Activated CD8-positive, alpha-beta T cell treated with anti-CD3 and anti-CD28 coated beads for 36 hours (primary cell): Measurements from ENCODE around the gene APBB2. TPM values are rescaled to one million over a fixed set of nuclear protein-coding genes. Genes with fewer than 3 reads are reported as not detected.

Experiments
- ATAC-seq: fragments of 200-7000 bp; cut with Tn5 transposase; one replicate; pipeline ENCODE4 v1.10.0; 2021; ENCODE audit warnings: mild to moderate bottlenecking, moderate library complexity
- CTCF ChIA-PET: fragments of 350-600 bp; sonication (Branson Sonifier 250); formaldehyde crosslinking; loops from one replicate; lab custom pipeline; 2021; ENCODE audit warnings: antibody characterized with exemption; lab: Charles Lee
- POLR2A ChIA-PET: fragments of 350-600 bp; sonication (Branson Sonifier 250); formaldehyde crosslinking; loops from one replicate; lab custom pipeline; 2021; ENCODE audit warnings: antibody characterized with exemption; lab: Charles Lee
- DNase-seq: peaks from one replicate; pipeline ENCODE4 v3.0.0-alpha.2; 2020
- H3K27ac Mint-ChIP-seq: one replicate; pipeline ENCODE4 v1.8.0; 2021; ENCODE audit warnings: mild to moderate bottlenecking, mixed read lengths
- H3K27me3 Mint-ChIP-seq: one replicate; pipeline ENCODE4 v1.8.0; 2021; ENCODE audit warnings: mixed read lengths
- H3K36me3 Mint-ChIP-seq: one replicate; pipeline ENCODE4 v1.8.0; 2021; ENCODE audit warnings: low read depth, mixed read lengths
- H3K4me1 Mint-ChIP-seq: one replicate; pipeline ENCODE4 v1.8.0; 2021; ENCODE audit warnings: low read depth, mixed read lengths
- H3K4me3 Mint-ChIP-seq: one replicate; pipeline ENCODE4 v1.8.0; 2021; ENCODE audit warnings: mild to moderate bottlenecking, moderate library complexity, mixed read lengths
- H3K9me3 Mint-ChIP-seq: one replicate; pipeline ENCODE4 v1.8.0; 2021; ENCODE audit warnings: mixed read lengths
- intact Hi-C: fragments of 100-400 bp; cut with micrococcal nuclease; formaldehyde crosslinking; loops from one replicate; pipeline ENCODE4 v1.10.0; 2022
- total RNA-seq, 2 experiments: library from RNA; stranded (reverse); gene quantifications; one replicate each; pipeline ENCODE4 v1.2.3, GENCODE V29; 2021
- TF ChIP-seq, protein P1 (sequence below): fragments of 200-600 bp; IDR thresholded peaks from one replicate; pipeline ENCODE4 v1.8.0; 2022; ENCODE audit warnings: antibody characterized with exemption, mild to moderate bottlenecking

Gene APBB2
- total RNA-seq, 2 experiments from 2014 or later, result 0.89 to 2.3 TPM

DNA sequence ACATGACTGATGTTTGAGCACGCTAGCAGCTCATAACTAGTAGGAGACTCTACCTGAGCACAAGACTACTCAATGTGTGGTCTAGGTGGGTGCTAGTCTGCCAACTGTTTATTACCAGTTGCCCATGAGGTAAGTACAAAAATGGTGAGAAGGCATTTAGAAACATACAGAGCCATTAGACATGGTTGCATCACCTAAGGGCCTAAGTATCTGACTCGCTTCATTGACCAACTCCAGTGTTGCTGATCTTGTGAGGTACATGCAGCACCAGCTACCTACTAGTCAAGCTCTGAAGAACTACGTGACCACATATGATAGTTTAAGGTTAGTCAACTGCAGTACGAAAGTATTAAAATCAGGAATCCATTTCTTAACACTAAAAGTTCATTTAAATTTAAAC is 39.9 kb downstream of the APBB2 start:
- ChIA-PET CTCF (no interaction called here), POLR2A (no interaction called here)
- Mint-ChIP-seq H3K27ac (no peak overlapping the region), H3K36me3 (no peaks in the 10 kb centered on the region), H3K4me1 (no peaks in the 10 kb centered on the region), H3K9me3 (no peaks in the 10 kb centered on the region), H3K4me3 (no peak overlapping the region), H3K27me3 (peaks cover 8% of the 10 kb centered on the region)
- TF ChIP-seq, protein P1, sequence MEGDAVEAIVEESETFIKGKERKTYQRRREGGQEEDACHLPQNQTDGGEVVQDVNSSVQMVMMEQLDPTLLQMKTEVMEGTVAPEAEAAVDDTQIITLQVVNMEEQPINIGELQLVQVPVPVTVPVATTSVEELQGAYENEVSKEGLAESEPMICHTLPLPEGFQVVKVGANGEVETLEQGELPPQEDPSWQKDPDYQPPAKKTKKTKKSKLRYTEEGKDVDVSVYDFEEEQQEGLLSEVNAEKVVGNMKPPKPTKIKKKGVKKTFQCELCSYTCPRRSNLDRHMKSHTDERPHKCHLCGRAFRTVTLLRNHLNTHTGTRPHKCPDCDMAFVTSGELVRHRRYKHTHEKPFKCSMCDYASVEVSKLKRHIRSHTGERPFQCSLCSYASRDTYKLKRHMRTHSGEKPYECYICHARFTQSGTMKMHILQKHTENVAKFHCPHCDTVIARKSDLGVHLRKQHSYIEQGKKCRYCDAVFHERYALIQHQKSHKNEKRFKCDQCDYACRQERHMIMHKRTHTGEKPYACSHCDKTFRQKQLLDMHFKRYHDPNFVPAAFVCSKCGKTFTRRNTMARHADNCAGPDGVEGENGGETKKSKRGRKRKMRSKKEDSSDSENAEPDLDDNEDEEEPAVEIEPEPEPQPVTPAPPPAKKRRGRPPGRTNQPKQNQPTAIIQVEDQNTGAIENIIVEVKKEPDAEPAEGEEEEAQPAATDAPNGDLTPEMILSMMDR, result no peak
- no peak for ATAC-seq
- no peak for DNase-seq
- intact Hi-C loops, result no loop called here

DNA sequence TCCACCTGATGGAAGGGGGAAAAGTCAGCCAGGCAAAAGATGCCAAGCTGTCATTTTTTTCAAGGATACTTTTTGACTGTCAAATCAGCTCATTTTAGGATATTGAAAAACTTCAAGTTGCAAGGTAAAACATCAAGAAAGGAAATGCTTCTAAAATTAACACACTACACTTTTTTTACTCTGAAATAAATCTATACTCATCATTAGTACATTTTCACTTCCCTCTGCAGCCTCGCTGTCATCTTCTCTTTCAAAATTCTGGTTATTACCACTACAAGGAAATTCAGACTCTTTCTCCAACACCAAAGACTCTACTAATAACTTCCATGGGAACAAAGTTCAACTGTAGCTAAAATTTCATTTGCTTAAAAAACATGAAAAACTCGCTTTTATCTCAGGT is 41.6 kb downstream of the APBB2 start:
- ChIA-PET CTCF (no interaction called here), POLR2A (no interaction called here)
- no peaks in the 10 kb centered on the region for H3K9me3 Mint-ChIP-seq
- H3K27me3 Mint-ChIP-seq, result peaks cover 5% of the 10 kb centered on the region
- no peak for DNase-seq
- intact Hi-C loops, result no loop called here
- no peak for ATAC-seq
- no peak overlapping the region for H3K4me3 Mint-ChIP-seq
- TF ChIP-seq, protein P1, result no peak
- no peaks in the 10 kb centered on the region for H3K36me3 Mint-ChIP-seq
- no peaks in the 10 kb centered on the region for H3K4me1 Mint-ChIP-seq
- no peak overlapping the region for H3K27ac Mint-ChIP-seq

DNA sequence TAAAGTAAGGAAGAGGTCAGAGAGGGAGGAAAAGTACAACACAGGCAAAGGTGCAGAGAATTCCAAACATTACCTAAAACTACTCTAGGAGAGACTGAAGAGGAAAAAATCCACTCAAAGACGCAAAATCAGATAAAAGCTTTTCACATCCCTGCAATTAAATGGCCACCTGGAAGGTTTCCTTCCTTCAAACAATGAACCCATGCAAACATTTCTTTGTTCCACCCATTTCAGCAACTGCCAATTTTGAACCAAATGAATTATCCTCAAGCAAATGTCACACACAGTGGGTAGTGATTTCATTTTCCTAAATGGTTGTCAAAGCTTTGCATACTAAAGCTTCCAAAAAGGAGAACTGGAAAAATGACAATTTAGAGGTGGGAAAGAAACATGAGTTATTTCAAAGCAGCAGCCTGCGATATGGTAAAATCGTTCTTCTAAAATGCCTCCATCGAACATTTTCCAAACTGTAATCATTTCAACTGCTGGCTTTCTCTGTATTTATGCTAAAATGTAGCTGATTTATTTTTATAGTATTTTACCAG is 45.0 kb downstream of the APBB2 start:
- Mint-ChIP-seq H3K4me1 (no peaks in the 10 kb centered on the region), H3K27me3 (peaks cover 4% of the 10 kb centered on the region), H3K9me3 (no peaks in the 10 kb centered on the region), H3K4me3 (no peak overlapping the region), H3K36me3 (no peaks in the 10 kb centered on the region), H3K27ac (no peak overlapping the region)
- no peak for DNase-seq
- TF ChIP-seq, protein P1, result no peak
- intact Hi-C loops, result no loop called here
- ChIA-PET CTCF (interaction anchor here (1.2 kb wide), 1 partner anchor 111 kb away, joined by 3 read pairs; no protein-coding TSS in a partner anchor), POLR2A (no interaction called here)
- ATAC-seq, result no peak

DNA sequence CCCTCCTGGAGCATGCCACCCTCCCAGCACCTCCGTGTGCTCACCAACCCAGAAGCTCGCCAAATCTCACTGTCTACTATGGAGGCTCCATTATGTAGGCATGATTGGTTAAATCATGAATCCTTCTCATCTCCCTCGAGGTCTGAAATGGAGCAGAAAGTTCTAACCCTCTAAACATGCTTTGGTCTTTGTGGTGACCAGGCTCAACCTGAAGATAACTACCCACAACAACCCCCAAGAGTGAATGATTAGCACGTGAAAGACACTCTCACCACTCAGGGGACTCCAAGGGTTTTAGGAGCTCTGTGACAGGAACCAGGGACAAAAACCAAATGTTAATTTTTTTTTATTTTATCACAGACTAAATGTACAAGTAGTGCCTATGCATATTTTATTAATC is 47.2 kb downstream of the APBB2 start:
- no peak overlapping the region for H3K27ac Mint-ChIP-seq
- TF ChIP-seq, protein P1, result no peak
- no peaks in the 10 kb centered on the region for H3K36me3 Mint-ChIP-seq
- ChIA-PET POLR2A (no interaction called here), CTCF (no interaction called here)
- DNase-seq (no peak), ATAC-seq (no peak)
- intact Hi-C loops, result no loop called here
- H3K4me1 Mint-ChIP-seq, result no peaks in the 10 kb centered on the region
- peaks cover 4% of the 10 kb centered on the region for H3K27me3 Mint-ChIP-seq
- no peaks in the 10 kb centered on the region for H3K9me3 Mint-ChIP-seq
- H3K4me3 Mint-ChIP-seq, result no peak overlapping the region

DNA sequence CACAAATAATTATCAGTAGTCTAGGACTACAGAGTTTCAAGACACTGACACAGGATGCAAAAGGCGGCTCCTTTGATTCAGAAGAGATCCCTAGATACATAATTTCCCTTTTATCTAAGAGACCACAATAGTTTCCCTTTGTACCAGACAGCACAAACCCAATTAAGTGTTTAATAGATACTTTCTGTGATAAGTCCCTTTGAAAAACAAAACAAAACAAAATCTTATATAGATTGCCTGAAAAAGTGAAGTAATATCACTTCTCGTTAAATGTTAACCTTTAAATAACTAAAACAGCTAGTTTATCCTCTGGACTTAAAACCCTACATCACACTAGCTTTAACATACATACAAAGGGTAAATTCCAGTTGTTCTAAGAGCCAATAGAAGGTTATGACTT is 49.9 kb downstream of the APBB2 start:
- POLR2A ChIA-PET, result no interaction called here
- intact Hi-C loops, result no loop called here
- TF ChIP-seq, protein P1, result no peak
- peaks cover 4% of the 10 kb centered on the region for H3K27me3 Mint-ChIP-seq
- no peak for DNase-seq
- ATAC-seq, result no peak
- H3K36me3 Mint-ChIP-seq, result no peaks in the 10 kb centered on the region
- no peak overlapping the region for H3K4me3 Mint-ChIP-seq
- no peaks in the 10 kb centered on the region for H3K4me1 Mint-ChIP-seq
- CTCF ChIA-PET, result no interaction called here
- no peaks in the 10 kb centered on the region for H3K9me3 Mint-ChIP-seq
- H3K27ac Mint-ChIP-seq, result no peak overlapping the region
